GM23338 (cell line): ENCODE results near the gene GLCE.

Source experiments
- CREB1 ChIP-seq: fragments of 250-450 bp; sonication (Bioruptor Pico); IDR thresholded peaks from 2 replicates; pipeline ENCODE4 v1.5.0; 2020; ENCODE audit warnings: low read depth, mild to moderate bottlenecking, moderate library complexity
- ETS1 ChIP-seq: IDR thresholded peaks from 2 replicates; pipeline ENCODE4 v1.6.1; 2016; ENCODE audit warnings: antibody characterized with exemption
- EZH2 ChIP-seq: fragments of 200-600 bp; sonication (generic); IDR thresholded peaks from one replicate; pipeline ENCODE4 v1.8.0; 2017; ENCODE audit warnings: antibody characterized with exemption, mild to moderate bottlenecking, low read depth; ENCODE audit not compliant: unreplicated experiment
- EZH2phosphoT487 ChIP-seq: fragments of 200-600 bp; sonication (generic); IDR thresholded peaks from one replicate; pipeline ENCODE4 v1.8.1; 2018; ENCODE audit warnings: antibody characterized with exemption; ENCODE audit not compliant: unreplicated experiment
- JUNB ChIP-seq: IDR thresholded peaks from one replicate; pipeline ENCODE4 v1.6.1; 2016; ENCODE audit warnings: antibody characterized with exemption; ENCODE audit not compliant: unreplicated experiment
- NANOG ChIP-seq: IDR thresholded peaks from 2 replicates; pipeline ENCODE4 v1.6.1; 2016; ENCODE audit warnings: antibody characterized with exemption, borderline replicate concordance
- POLR2AphosphoS5 ChIP-seq: IDR thresholded peaks from 2 replicates; pipeline ENCODE4 v1.6.1; 2016; ENCODE audit warnings: antibody characterized with exemption, low read depth
- REST ChIP-seq: IDR thresholded peaks from one replicate; pipeline ENCODE4 v1.6.1; 2018; ENCODE audit warnings: antibody characterized with exemption; ENCODE audit not compliant: unreplicated experiment
- STAT1 ChIP-seq: IDR thresholded peaks from one replicate; pipeline ENCODE4 v1.6.1; 2016; ENCODE audit warnings: antibody characterized with exemption; ENCODE audit not compliant: unreplicated experiment
- ZNF114 ChIP-seq: fragments of 250-450 bp; sonication (Bioruptor Pico); IDR thresholded peaks from 2 replicates; pipeline ENCODE4 v1.5.0; 2020; ENCODE audit warnings: mild to moderate bottlenecking, moderate library complexity
- ZNF331 ChIP-seq: fragments of 250-450 bp; sonication (Bioruptor Pico); IDR thresholded peaks from 2 replicates; pipeline ENCODE4 v1.5.0; 2020; ENCODE audit warnings: low read depth, mild to moderate bottlenecking, moderate library complexity
- TF ChIP-seq, protein P1 (sequence below), 2 experiments: fragments of 200-600 bp in 1 of 2; sonication (generic) in 1 of 2; conservative IDR thresholded peaks; 2 replicates each; pipeline versions ENCODE4 v1.5.1 to v1.6.1; 2016 to 2017; ENCODE audit warnings: antibody characterized with exemption in 2 of 2, low read depth in 2 of 2, mild to moderate bottlenecking in 2 of 2, moderate library complexity in 1 of 2

- TF ChIP-seq, protein P1, sequence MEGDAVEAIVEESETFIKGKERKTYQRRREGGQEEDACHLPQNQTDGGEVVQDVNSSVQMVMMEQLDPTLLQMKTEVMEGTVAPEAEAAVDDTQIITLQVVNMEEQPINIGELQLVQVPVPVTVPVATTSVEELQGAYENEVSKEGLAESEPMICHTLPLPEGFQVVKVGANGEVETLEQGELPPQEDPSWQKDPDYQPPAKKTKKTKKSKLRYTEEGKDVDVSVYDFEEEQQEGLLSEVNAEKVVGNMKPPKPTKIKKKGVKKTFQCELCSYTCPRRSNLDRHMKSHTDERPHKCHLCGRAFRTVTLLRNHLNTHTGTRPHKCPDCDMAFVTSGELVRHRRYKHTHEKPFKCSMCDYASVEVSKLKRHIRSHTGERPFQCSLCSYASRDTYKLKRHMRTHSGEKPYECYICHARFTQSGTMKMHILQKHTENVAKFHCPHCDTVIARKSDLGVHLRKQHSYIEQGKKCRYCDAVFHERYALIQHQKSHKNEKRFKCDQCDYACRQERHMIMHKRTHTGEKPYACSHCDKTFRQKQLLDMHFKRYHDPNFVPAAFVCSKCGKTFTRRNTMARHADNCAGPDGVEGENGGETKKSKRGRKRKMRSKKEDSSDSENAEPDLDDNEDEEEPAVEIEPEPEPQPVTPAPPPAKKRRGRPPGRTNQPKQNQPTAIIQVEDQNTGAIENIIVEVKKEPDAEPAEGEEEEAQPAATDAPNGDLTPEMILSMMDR (conservative IDR thresholded peaks at IDR 0.05; ENCODE audit: low read depth in 2 of 2): no peak
- TF ChIP-seq POLR2AphosphoS5: no peak
- TF ChIP-seq EZH2: no peak
- no peak for TF ChIP-seq ETS1
- TF ChIP-seq REST: no peak
- no peak for TF ChIP-seq CREB1 (CRISPR knock-in tag)
- TF ChIP-seq EZH2phosphoT487: no peak
- no peak for TF ChIP-seq JUNB
- TF ChIP-seq ZNF331: no peak
- no peak for TF ChIP-seq STAT1
- no peak for TF ChIP-seq NANOG
- TF ChIP-seq ZNF114 (CRISPR knock-in tag): no peak
Measured at GRCh38 chr15:69272891-69273290, 112.5 kb downstream of the GLCE start.
